Measurements from ENCODE around the gene PTPRA.
"Not testable (repeated sequence)": the region's sequence is repeated elsewhere in the genome, so short reads cannot be mapped to it uniquely, and the experiment has no call there.

- not testable (repeated sequence) for TF ChIP-seq CTCF, POLR2A (IDR thresholded peaks at IDR 0.05)
Measured at GRCh38 chr20:3064119-3064518, 190.8 kb downstream of the PTPRA start.
